Thoracic aorta (tissue), 2 donors: ENCODE measurements around the gene HPCAL1. TPM values are rescaled to one million over a fixed set of nuclear protein-coding genes. Genes with fewer than 3 reads are reported as not detected.

ENCODE experiments used
- ATAC-seq: fragments of 150-250 bp; one replicate; pipeline ENCODE4 v1.8.0; 2017; ENCODE audit warnings: low read depth; ENCODE audit not compliant: insufficient number of reproducible peaks, low FRiP score
- DNase-seq: peaks from one replicate; pipeline ENCODE4 v3.0.0-alpha.2; 2020; ENCODE audit warnings: low spot score
- H3K27ac ChIP-seq, 2 donors: fragments of 200-600 bp; sonication (generic); 1 replicate in 1 of 2; 2 replicates in 1 of 2; pipeline ENCODE4 v1.5.1; 2016; ENCODE audit warnings: mild to moderate bottlenecking in 2 of 2, moderate library complexity in 2 of 2
- H3K27me3 ChIP-seq: fragments of 200-600 bp; sonication (generic); replicated peaks from 2 replicates; pipeline ENCODE4 v1.6.0; 2016; ENCODE audit warnings: mild to moderate bottlenecking; ENCODE audit not compliant: insufficient read depth
- H3K36me3 ChIP-seq: fragments of 200-600 bp; sonication (generic); one replicate; pipeline ENCODE4 v1.5.1; 2016
- H3K4me1 ChIP-seq, 2 donors: fragments of 200-600 bp; sonication (generic); 1 replicate in 1 of 2; 2 replicates in 1 of 2; pipeline versions ENCODE4 v1.5.1 to v1.6.0; 2016; ENCODE audit warnings: low read depth in 2 of 2, mild to moderate bottlenecking in 1 of 2; ENCODE audit not compliant: control insufficient read depth in 1 of 2
- H3K4me3 ChIP-seq: fragments of 200-600 bp; sonication (generic); 2 replicates; pipeline ENCODE4 v1.5.1; 2016; ENCODE audit warnings: mild to moderate bottlenecking
- H3K9me3 ChIP-seq: fragments of 200-600 bp; sonication (generic); 2 replicates; pipeline ENCODE4 v1.5.1; 2016
- CTCF ChIP-seq: fragments of 200-600 bp; sonication (generic); IDR thresholded peaks from one replicate; pipeline ENCODE4 v1.5.1; 2019; ENCODE audit warnings: antibody characterized with exemption
- total RNA-seq, 2 donors: library from RNA; depleted of rRNA; stranded (reverse); fragments of >200 nt; gene quantifications; one replicate each; pipeline versions ENCODE4 v1.1.0 to v1.2.3, GENCODE V29; 2016

Gene HPCAL1
- total RNA-seq, 2 donors from 2014 or later, result 34.6 to 50.2 TPM

- no peaks in the 10 kb centered on the region for H3K4me1 ChIP-seq
- DNase-seq (no peak), ATAC-seq (no peak)
- no peak overlapping the region for H3K4me3 ChIP-seq
- H3K9me3 ChIP-seq, result no peaks in the 10 kb centered on the region
- no peak for TF ChIP-seq CTCF
- H3K27ac ChIP-seq, result no peak overlapping the region
- H3K27me3 ChIP-seq, result no peaks in the 10 kb centered on the region
- H3K36me3 ChIP-seq, result no peaks in the 10 kb centered on the region
Measured at GRCh38 chr2:10377052-10377746, 74.5 kb downstream of the HPCAL1 start.

GRCh38 chr2:10377747-10378085, 75.0 kb downstream of the HPCAL1 start:
- Histone ChIP-seq H3K4me1 (no peaks in the 10 kb centered on the region), H3K9me3 (no peaks in the 10 kb centered on the region), H3K4me3 (no peak overlapping the region), H3K27me3 (no peaks in the 10 kb centered on the region), H3K36me3 (no peaks in the 10 kb centered on the region), H3K27ac (no peak overlapping the region)
- ATAC-seq, result no peak
- DNase-seq, result no peak
- TF ChIP-seq CTCF, result no peak

- Histone ChIP-seq H3K27ac (no peak overlapping the region), H3K4me3 (no peak overlapping the region), H3K36me3 (no peaks in the 10 kb centered on the region), H3K27me3 (no peaks in the 10 kb centered on the region), H3K4me1 (no peaks in the 10 kb centered on the region), H3K9me3 (no peaks in the 10 kb centered on the region)
- no peak for TF ChIP-seq CTCF
- no peak for ATAC-seq
- no peak for DNase-seq
Measured at GRCh38 chr2:10378189-10378588, 75.5 kb downstream of the HPCAL1 start.

- DNase-seq, result no peak
- H3K4me1 ChIP-seq, result no peaks in the 10 kb centered on the region
- no peak for TF ChIP-seq CTCF
- ATAC-seq, result no peak
- no peaks in the 10 kb centered on the region for H3K9me3 ChIP-seq
- H3K27me3 ChIP-seq, result no peaks in the 10 kb centered on the region
- no peak overlapping the region for H3K27ac ChIP-seq
- H3K4me3 ChIP-seq, result no peak overlapping the region
- H3K36me3 ChIP-seq, result no peaks in the 10 kb centered on the region
Measured at GRCh38 chr2:10380048-10380926, 77.6 kb downstream of the HPCAL1 start.

GRCh38 chr2:10381997-10382353, 79.3 kb downstream of the HPCAL1 start:
- H3K4me1 ChIP-seq, result no peaks in the 10 kb centered on the region
- TF ChIP-seq CTCF, result no peak
- H3K9me3 ChIP-seq, result no peaks in the 10 kb centered on the region
- H3K36me3 ChIP-seq, result no peaks in the 10 kb centered on the region
- ATAC-seq, result no peak
- H3K4me3 ChIP-seq, result no peak overlapping the region
- H3K27ac ChIP-seq, result no peak overlapping the region
- no peak for DNase-seq
- no peaks in the 10 kb centered on the region for H3K27me3 ChIP-seq
